HUES64 (cell line): ENCODE results near the gene GPRC5A.

Experiments
- H3K27ac ChIP-seq: 2 replicates; pipeline ENCODE4 v1.7.0; 2013; ENCODE audit warnings: low read depth, low read length, inconsistent platforms
- H3K27me3 ChIP-seq: 2 replicates; pipeline ENCODE4 v1.6.1; 2013; ENCODE audit warnings: mild to moderate bottlenecking, low read length; ENCODE audit not compliant: insufficient read depth
- H3K36me3 ChIP-seq: 2 replicates; pipeline ENCODE4 v1.6.1; 2013; ENCODE audit warnings: mild to moderate bottlenecking, low read length; ENCODE audit not compliant: insufficient read depth
- H3K4me1 ChIP-seq: 2 replicates; pipeline ENCODE4 v1.6.1; 2013; ENCODE audit warnings: mild to moderate bottlenecking, low read length, moderate library complexity; ENCODE audit not compliant: insufficient read depth
- H3K4me3 ChIP-seq: 2 replicates; pipeline ENCODE4 v1.5.1; 2013; ENCODE audit warnings: mild to moderate bottlenecking, low read length, moderate library complexity
- H3K9ac ChIP-seq: 2 replicates; pipeline ENCODE4 v1.6.1; 2013; ENCODE audit warnings: mild to moderate bottlenecking, low read depth, low read length
- H3K9me3 ChIP-seq: 2 replicates; pipeline ENCODE4 v1.6.1; 2013; ENCODE audit warnings: low read depth, low read length; ENCODE audit not compliant: insufficient read depth
- WGBS: fragments of 150-250, 120-280 bp; methylation state at CpG from one replicate; pipeline ENCODE4 v1.1.7; 2013; ENCODE audit warnings: missing lambda C conversion rate; 5-methylcytosine and 5-hydroxymethylcytosine counted together

Gene GPRC5A

GRCh38 chr12:12946686-12947355, 55.5 kb downstream of the GPRC5A start:
- Histone ChIP-seq H3K4me1 (no peaks in the 10 kb centered on the region), H3K27ac (no peak overlapping the region), H3K9me3 (no peaks in the 10 kb centered on the region), H3K27me3 (no peaks in the 10 kb centered on the region), H3K4me3 (no peak overlapping the region), H3K36me3 (peaks cover 12% of the 10 kb centered on the region; the same call in 1 of the 2 replicates), H3K9ac (no peak overlapping the region)
- 99% methylated on average over 6 of the region's 7 CpGs for WGBS

- H3K9ac ChIP-seq: no peak overlapping the region
- no peaks in the 10 kb centered on the region for H3K9me3 ChIP-seq
- WGBS: 97% methylated on average over 4 of the region's 4 CpGs
- no peaks in the 10 kb centered on the region for H3K27me3 ChIP-seq
- peaks cover 12% of the 10 kb centered on the region; the same call in 1 of the 2 replicates for H3K36me3 ChIP-seq
- no peaks in the 10 kb centered on the region for H3K4me1 ChIP-seq
- no peak overlapping the region for H3K27ac ChIP-seq
- H3K4me3 ChIP-seq: no peak overlapping the region
Observed at GRCh38 chr12:12947902-12948301, 56.5 kb downstream of the GPRC5A start.

GRCh38 chr12:12951504-12951903, 60.1 kb downstream of the GPRC5A start:
- WGBS: 100% methylated on average over 1 of the region's 1 CpG
- H3K9ac ChIP-seq: no peak overlapping the region

GRCh38 chr12:12952036-12952435, 60.7 kb downstream of the GPRC5A start, which contains the start of gene GPRC5D:
TSS of gene GPRC5D (minus strand) at chr12:12952170. CDS start at chr12:12950384, 1,786 bp downstream.
- H3K9ac ChIP-seq: no peak within 1 kb of the TSS
- peaks cover 12% of the 10 kb centered on the region; the same call in 1 of the 2 replicates for H3K36me3 ChIP-seq
- 92% methylated on average over 6 of the region's 6 CpGs for WGBS

More at GRCh38 chr12:12951504-12951903, 60.1 kb downstream of the GPRC5A start:
- Histone ChIP-seq H3K36me3 (peaks cover 12% of the 10 kb centered on the region; the same call in 1 of the 2 replicates), H3K27ac (no peak overlapping the region), H3K9me3 (no peaks in the 10 kb centered on the region), H3K4me3 (no peak overlapping the region), H3K27me3 (no peaks in the 10 kb centered on the region), H3K4me1 (no peaks in the 10 kb centered on the region; the same call in 1 of the 2 replicates)

GRCh38 chr12:12954356-12954755, 63.0 kb downstream of the GPRC5A start:
- no peaks in the 10 kb centered on the region; the same call in 1 of the 2 replicates for H3K4me1 ChIP-seq
- H3K4me3 ChIP-seq: no peak overlapping the region
- 88% methylated on average over 4 of the region's 4 CpGs for WGBS
- no peak overlapping the region for H3K9ac ChIP-seq
- no peak overlapping the region for H3K27ac ChIP-seq
- peaks cover 5% of the 10 kb centered on the region; the same call in 1 of the 2 replicates for H3K36me3 ChIP-seq
- H3K9me3 ChIP-seq: no peaks in the 10 kb centered on the region
- no peaks in the 10 kb centered on the region for H3K27me3 ChIP-seq

More at GRCh38 chr12:12952036-12952435, 60.7 kb downstream of the GPRC5A start, which contains the start of gene GPRC5D:
- Histone ChIP-seq H3K27ac (no peak within 1 kb of the TSS), H3K27me3 (no peaks in the 10 kb centered on the region), H3K9me3 (no peaks in the 10 kb centered on the region), H3K4me1 (no peaks in the 10 kb centered on the region; the same call in 1 of the 2 replicates), H3K4me3 (no peak within 1 kb of the TSS)

- Histone ChIP-seq H3K36me3 (no peaks in the 10 kb centered on the region), H3K9ac (no peak overlapping the region), H3K4me1 (no peaks in the 10 kb centered on the region; the same call in 1 of the 2 replicates), H3K4me3 (no peak overlapping the region), H3K27ac (no peak overlapping the region), H3K27me3 (no peaks in the 10 kb centered on the region), H3K9me3 (no peaks in the 10 kb centered on the region)
- 93% methylated on average over 6 of the region's 6 CpGs for WGBS
Observed at GRCh38 chr12:12954878-12955625, 63.7 kb downstream of the GPRC5A start.

GRCh38 chr12:12958886-12959285, 67.5 kb downstream of the GPRC5A start:
- no peak overlapping the region for H3K9ac ChIP-seq
- no peaks in the 10 kb centered on the region; the same call in 1 of the 2 replicates for H3K4me1 ChIP-seq
- no peak overlapping the region for H3K4me3 ChIP-seq
- no peaks in the 10 kb centered on the region for H3K9me3 ChIP-seq
- H3K36me3 ChIP-seq: no peaks in the 10 kb centered on the region
- WGBS: 93% methylated on average over 5 of the region's 7 CpGs
- no peaks in the 10 kb centered on the region for H3K27me3 ChIP-seq
- no peak overlapping the region for H3K27ac ChIP-seq

GRCh38 chr12:12960639-12961209, 69.4 kb downstream of the GPRC5A start:
- no peaks in the 10 kb centered on the region for H3K9me3 ChIP-seq
- no peaks in the 10 kb centered on the region for H3K36me3 ChIP-seq
- no peak overlapping the region for H3K4me3 ChIP-seq
- H3K27me3 ChIP-seq: no peaks in the 10 kb centered on the region
- H3K4me1 ChIP-seq: no peaks in the 10 kb centered on the region
- 92% methylated on average over 5 of the region's 5 CpGs for WGBS
- H3K27ac ChIP-seq: no peak overlapping the region
- no peak overlapping the region for H3K9ac ChIP-seq

GRCh38 chr12:12964255-12964654, 72.9 kb downstream of the GPRC5A start:
- Histone ChIP-seq H3K27ac (no peak overlapping the region), H3K27me3 (no peaks in the 10 kb centered on the region), H3K36me3 (0 out of 2 replicates have a peak, but pooled peaks cover 4% of the 10 kb centered on the region), H3K4me1 (no peaks in the 10 kb centered on the region), H3K9ac (no peak overlapping the region), H3K9me3 (no peaks in the 10 kb centered on the region), H3K4me3 (no peak overlapping the region)
- 93% methylated on average over 4 of the region's 4 CpGs for WGBS

GRCh38 chr12:12965836-12966235, 74.5 kb downstream of the GPRC5A start:
- 0 out of 2 replicates have a peak, but pooled peaks cover 4% of the 10 kb centered on the region for H3K36me3 ChIP-seq
- no peaks in the 10 kb centered on the region for H3K9me3 ChIP-seq
- H3K4me1 ChIP-seq: no peaks in the 10 kb centered on the region
- no peaks in the 10 kb centered on the region for H3K27me3 ChIP-seq
- H3K4me3 ChIP-seq: no peak overlapping the region
- H3K9ac ChIP-seq: no peak overlapping the region
- no peak overlapping the region for H3K27ac ChIP-seq
- WGBS: 90% methylated on average over 4 of the region's 4 CpGs
